ENCODE measurements around the gene XAGE2.

The XAGE2 gene

GRCh38 chrX:52352551-52352950, 16.3 kb upstream of the XAGE2 start:
- H3K4me3 ChIP-seq (ENCODE audit: low read depth, low read length), result no peak overlapping the region
- TF ChIP-seq, protein P1, sequence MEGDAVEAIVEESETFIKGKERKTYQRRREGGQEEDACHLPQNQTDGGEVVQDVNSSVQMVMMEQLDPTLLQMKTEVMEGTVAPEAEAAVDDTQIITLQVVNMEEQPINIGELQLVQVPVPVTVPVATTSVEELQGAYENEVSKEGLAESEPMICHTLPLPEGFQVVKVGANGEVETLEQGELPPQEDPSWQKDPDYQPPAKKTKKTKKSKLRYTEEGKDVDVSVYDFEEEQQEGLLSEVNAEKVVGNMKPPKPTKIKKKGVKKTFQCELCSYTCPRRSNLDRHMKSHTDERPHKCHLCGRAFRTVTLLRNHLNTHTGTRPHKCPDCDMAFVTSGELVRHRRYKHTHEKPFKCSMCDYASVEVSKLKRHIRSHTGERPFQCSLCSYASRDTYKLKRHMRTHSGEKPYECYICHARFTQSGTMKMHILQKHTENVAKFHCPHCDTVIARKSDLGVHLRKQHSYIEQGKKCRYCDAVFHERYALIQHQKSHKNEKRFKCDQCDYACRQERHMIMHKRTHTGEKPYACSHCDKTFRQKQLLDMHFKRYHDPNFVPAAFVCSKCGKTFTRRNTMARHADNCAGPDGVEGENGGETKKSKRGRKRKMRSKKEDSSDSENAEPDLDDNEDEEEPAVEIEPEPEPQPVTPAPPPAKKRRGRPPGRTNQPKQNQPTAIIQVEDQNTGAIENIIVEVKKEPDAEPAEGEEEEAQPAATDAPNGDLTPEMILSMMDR (IDR thresholded peaks at IDR 0.05; ENCODE audit: low read depth, low read length, missing control alignments), result no peak
- DNase-seq (ENCODE audit: low read depth), result no peak

DNA sequence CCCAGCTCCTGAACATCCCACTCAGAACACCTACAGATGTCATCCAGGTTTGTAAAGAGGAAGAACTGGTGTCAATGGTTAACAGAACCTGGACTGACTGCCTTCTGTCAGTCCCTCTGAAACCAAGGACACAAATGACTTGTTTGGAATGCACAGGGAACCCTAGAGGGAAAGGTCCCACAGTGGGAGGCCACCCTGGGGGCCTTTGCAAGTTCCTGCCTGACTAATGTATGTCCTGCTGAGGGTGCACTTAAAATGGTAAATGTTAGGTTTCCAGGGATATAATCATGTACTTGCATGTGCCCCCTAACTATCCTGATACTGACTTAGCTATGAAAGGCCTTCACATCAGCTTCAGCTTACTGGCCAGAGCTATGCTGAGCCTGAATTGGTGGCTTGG, 15.0 kb upstream of the XAGE2 start:
- no peak overlapping the region for H3K4me3 ChIP-seq (ENCODE audit: low read depth, low read length)
- DNase-seq (ENCODE audit: low read depth), result no peak
- TF ChIP-seq, protein P1 (IDR thresholded peaks at IDR 0.05; ENCODE audit: low read depth, low read length, missing control alignments), result no peak

- DNase-seq (ENCODE audit: low read depth), result no peak
- no peak overlapping the region for H3K4me3 ChIP-seq (ENCODE audit: low read depth, low read length)
- TF ChIP-seq, protein P1 (IDR thresholded peaks at IDR 0.05; ENCODE audit: low read depth, low read length, missing control alignments), result no peak
Observed at GRCh38 chrX:52355108-52355507, 13.7 kb upstream of the XAGE2 start.

GRCh38 chrX:52359614-52360232, 9.1 kb upstream of the XAGE2 start:
- TF ChIP-seq, protein P1 (IDR thresholded peaks at IDR 0.05; ENCODE audit: low read depth, low read length, missing control alignments), result no peak
- no peak for DNase-seq (ENCODE audit: low read depth)
- H3K4me3 ChIP-seq (ENCODE audit: low read depth, low read length), result no peak overlapping the region

DNA sequence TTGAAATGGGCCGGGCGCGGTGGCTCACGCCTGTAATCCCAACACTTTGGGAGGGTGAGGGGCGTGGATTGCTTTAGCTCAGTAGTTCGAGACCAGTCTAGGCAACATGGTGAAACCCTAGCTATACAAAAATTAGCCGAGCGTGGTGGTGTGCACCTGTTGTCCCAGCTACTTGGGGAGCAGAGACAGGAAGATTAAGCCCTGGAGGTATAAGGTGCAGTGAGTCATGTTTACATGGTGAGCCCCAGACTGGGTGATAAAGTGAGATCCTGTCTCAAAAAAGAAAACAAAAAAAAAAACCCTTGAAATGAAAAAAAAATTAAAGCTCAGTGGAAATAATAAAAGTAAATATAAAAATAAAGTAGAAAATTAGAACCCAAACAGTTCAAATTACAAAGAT, 6.9 kb upstream of the XAGE2 start:
- H3K4me3 ChIP-seq (ENCODE audit: low read depth, low read length), result no peak overlapping the region
- no peak for DNase-seq (ENCODE audit: low read depth)
- TF ChIP-seq, protein P1 (IDR thresholded peaks at IDR 0.05; ENCODE audit: low read depth, low read length, missing control alignments), result no peak

- H3K4me3 ChIP-seq (ENCODE audit: low read depth, low read length), result no peak overlapping the region
- TF ChIP-seq, protein P1 (IDR thresholded peaks at IDR 0.05; ENCODE audit: low read depth, low read length, missing control alignments), result no peak
- DNase-seq (ENCODE audit: low read depth), result no peak
Observed at GRCh38 chrX:52363247-52363883, 5.5 kb upstream of the XAGE2 start.

GRCh38 chrX:52378870-52379269, 10.0 kb downstream of the XAGE2 start:
- DNase-seq (ENCODE audit: low read depth), result no peak
- H3K4me3 ChIP-seq (ENCODE audit: low read depth, low read length), result no peak overlapping the region
- TF ChIP-seq, protein P1 (IDR thresholded peaks at IDR 0.05; ENCODE audit: low read depth, low read length, missing control alignments), result no peak

Measured in GM12864 (cell line).